Spinal cord (tissue), 10 donors: ENCODE measurements around the gene CFAP100. TPM values are rescaled to one million over a fixed set of nuclear protein-coding genes. Genes with fewer than 3 reads are reported as not detected.
A peak's percentile ranks its signal among the peaks of the same experiment; 100 is the strongest.

Experiments
- DNase-seq, 6 donors: peaks; one replicate each; pipeline versions ENCODE4 v3.0.0 to v3.0.0-alpha.2; 2013 to 2015; ENCODE audit warnings: low spot score in 6 of 6, low read depth in 4 of 6
- H3K27ac ChIP-seq: one replicate; pipeline ENCODE4 v1.5.1; 2013; ENCODE audit warnings: low read depth, low read length, control low read depth
- H3K27me3 ChIP-seq: one replicate; pipeline ENCODE4 v1.6.1; 2013; ENCODE audit warnings: low read length; ENCODE audit not compliant: control insufficient read depth, insufficient read depth
- H3K36me3 ChIP-seq: one replicate; pipeline ENCODE4 v1.6.1; 2013; ENCODE audit warnings: low read length; ENCODE audit not compliant: control insufficient read depth, insufficient read depth
- H3K4me1 ChIP-seq: one replicate; pipeline ENCODE4 v1.6.1; 2013; ENCODE audit warnings: low read length; ENCODE audit not compliant: control insufficient read depth, insufficient read depth
- H3K4me3 ChIP-seq: one replicate; pipeline ENCODE4 v1.5.1; 2013; ENCODE audit warnings: low read depth, low read length, control low read depth
- H3K9me3 ChIP-seq: one replicate; pipeline ENCODE4 v1.6.1; 2013; ENCODE audit warnings: low read length; ENCODE audit not compliant: control insufficient read depth, insufficient read depth
- WGBS: methylation state at CpG from one replicate; pipeline ENCODE4 v1.1.5; 2013; ENCODE audit warnings: missing lambda C conversion rate; ENCODE audit not compliant: insufficient coverage; 5-methylcytosine and 5-hydroxymethylcytosine counted together
- polyA plus RNA-seq, 2 donors: library from polyadenylated mRNA; unstranded; fragments of 120-200 nt; gene quantifications; one replicate each; pipeline ENCODE4 v1.2.1, GENCODE V29; 2013; ENCODE audit not compliant: insufficient read length in 2 of 2
- total RNA-seq, 2 donors: library from RNA; depleted of rRNA in 1 of 2; stranded (reverse); fragments of 120-200 nt in 1 of 2; fragments of >200 nt in 1 of 2; gene quantifications; one replicate each; pipeline versions ENCODE4 v1.2.3 to v1.2.4, GENCODE V29; 2013 to 2014
- donor health status: healthy.

The CFAP100 gene
- total and polyA plus RNA-seq, 4 donors = 2.2 to 16.6 (median 14.4) TPM

DNA sequence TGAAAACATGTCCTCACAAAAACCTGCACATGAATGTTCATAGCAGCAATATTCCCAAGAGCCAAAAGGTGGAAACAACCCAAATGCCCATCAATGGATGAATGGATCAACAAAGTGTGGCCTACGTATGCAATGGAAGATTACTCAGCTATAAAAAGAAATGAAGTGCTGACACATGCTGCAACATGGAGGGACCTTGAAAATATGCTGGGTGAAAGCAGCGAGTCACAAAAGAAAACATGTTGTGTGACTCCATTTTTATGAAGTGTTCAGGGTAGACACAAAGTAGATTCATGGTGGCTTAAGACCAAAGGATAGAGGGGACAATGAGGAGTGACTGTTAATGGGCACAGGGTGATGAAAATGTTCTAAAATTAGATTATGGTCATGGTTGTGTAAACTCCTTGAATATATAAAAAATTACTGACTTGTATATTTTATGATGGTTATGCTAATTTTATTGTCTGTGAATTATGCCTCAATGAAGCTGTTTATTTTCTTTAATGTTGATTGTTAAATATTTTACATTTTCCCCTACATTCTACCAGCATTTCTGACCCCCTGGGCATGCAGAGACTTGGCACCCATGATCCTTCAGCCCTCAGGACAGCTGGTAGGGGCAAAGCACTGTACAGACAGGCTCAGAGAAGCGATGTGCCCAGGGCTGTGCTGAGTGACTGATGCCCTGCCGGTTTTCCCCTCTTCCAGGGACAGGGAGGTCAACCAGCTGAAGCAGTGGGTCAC lies 37.8 kb downstream of the CFAP100 start:
- Histone ChIP-seq H3K9me3 (peaks cover 6% of the 10 kb centered on the region), H3K27me3 (no peaks in the 10 kb centered on the region), H3K4me3 (no peak overlapping the region), H3K27ac (no peak overlapping the region), H3K4me1 (peaks cover 7% of the 10 kb centered on the region), H3K36me3 (peaks cover 40% of the 10 kb centered on the region)
- 94% methylated on average over 4 of the region's 4 CpGs for WGBS
- no peak for DNase-seq

- H3K27me3 ChIP-seq = no peaks in the 10 kb centered on the region
- H3K4me1 ChIP-seq = peaks cover 7% of the 10 kb centered on the region
- DNase-seq = no peak
- WGBS = 88% methylated on average over 5 of the region's 6 CpGs
- no peak overlapping the region for H3K4me3 ChIP-seq
- peaks cover 45% of the 10 kb centered on the region for H3K36me3 ChIP-seq
- no peak overlapping the region for H3K27ac ChIP-seq
- peaks cover 6% of the 10 kb centered on the region for H3K9me3 ChIP-seq
Observed at GRCh38 chr3:126433105-126433430, 38.4 kb downstream of the CFAP100 start.

DNA sequence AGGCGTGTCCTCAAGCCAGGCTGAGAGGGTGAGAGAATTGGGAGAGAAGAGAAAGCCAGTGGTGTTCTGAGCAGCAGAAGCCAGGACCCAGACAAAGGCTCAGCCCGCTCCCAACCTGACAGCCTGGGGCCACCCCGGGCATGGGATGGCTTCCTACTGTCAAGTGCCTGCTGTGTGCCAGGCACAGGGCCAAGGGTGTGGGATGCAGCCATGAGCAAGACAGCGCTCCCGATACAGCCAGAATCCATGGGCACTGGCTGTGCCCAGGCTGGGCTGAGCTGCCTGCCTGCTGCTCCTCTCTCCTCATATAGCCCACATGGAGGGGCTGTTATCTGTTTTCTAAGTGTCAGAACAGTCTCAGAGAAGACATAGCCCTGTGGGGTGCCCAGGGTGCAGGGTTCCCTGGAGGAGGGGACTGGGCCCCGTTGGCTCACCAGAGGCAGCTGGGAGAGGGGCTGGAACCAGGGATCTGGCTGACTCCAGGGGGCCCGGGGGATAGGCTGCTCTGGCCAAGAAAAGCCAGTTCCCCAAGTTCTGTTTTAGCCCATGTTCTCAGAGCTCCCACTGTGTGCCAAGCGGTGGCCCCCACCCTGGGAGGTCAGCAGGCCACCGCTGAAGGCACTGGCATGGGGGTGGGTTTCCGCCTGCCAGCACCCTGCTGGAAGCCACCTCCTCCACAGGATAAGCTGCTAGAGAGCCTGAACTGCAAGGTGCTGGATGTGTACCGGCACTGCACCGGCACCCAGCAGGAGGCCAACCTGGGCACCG lies 39.0 kb downstream of the CFAP100 start:
- WGBS = 69% methylated on average over 13 of the region's 13 CpGs
- Histone ChIP-seq H3K27me3 (no peaks in the 10 kb centered on the region), H3K9me3 (peaks cover 6% of the 10 kb centered on the region), H3K36me3 (peaks cover 51% of the 10 kb centered on the region), H3K4me1 (peaks cover 7% of the 10 kb centered on the region), H3K27ac (no peak overlapping the region), H3K4me3 (no peak overlapping the region)
- peak in 2 of 6 donors; percentile 50 to 61 for DNase-seq

DNA sequence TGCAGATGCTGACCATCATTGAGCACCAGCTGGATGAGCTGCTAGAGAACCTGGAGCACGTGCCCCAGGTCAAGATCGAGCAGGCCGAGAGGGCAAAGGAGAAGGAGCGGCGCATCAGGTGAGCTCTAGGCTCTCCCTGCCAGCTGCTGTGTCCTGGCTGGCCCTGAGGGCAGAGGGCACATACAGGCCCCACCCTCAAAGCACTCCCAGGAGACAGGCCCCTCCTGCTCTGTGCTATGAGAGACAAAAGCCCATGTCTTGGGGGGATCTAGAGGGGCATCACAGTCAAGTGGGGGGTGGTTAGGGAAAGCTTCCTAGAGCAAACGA lies 39.5 kb downstream of the CFAP100 start:
- H3K27ac ChIP-seq = no peak overlapping the region
- WGBS = 100% methylated on average over 4 of the region's 6 CpGs
- H3K4me1 ChIP-seq = peaks cover 7% of the 10 kb centered on the region
- no peaks in the 10 kb centered on the region for H3K27me3 ChIP-seq
- peaks cover 6% of the 10 kb centered on the region for H3K9me3 ChIP-seq
- no peak for DNase-seq
- peaks cover 56% of the 10 kb centered on the region for H3K36me3 ChIP-seq
- no peak overlapping the region for H3K4me3 ChIP-seq

DNA sequence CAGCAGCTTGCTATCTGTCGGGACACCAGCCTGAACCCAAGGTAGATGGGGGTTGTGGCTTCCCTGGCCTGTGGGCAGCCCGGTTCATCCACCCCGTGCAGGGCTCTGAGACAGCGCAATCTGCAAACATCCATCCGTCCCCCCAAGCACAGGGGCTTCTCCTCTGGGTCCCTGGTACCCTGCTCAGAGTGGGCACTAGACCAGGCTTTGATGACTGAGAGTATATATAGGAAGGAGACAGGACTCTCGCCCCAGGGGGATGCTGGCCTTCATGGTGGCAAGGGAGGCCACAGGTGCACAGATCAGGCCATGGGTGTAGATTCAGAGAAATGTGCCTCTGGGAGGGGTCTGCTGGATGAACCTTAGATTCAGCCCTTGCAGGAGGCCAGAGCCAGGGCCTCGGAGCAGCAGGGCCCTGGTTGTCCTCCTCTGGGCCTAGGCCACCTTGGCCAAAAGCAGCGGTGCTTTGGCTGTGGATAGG lies 40.3 kb downstream of the CFAP100 start:
- H3K4me3 ChIP-seq = no peak overlapping the region
- H3K27ac ChIP-seq = no peak overlapping the region
- WGBS = 87% methylated on average over 5 of the region's 8 CpGs
- H3K4me1 ChIP-seq = peaks cover 7% of the 10 kb centered on the region
- no peaks in the 10 kb centered on the region for H3K27me3 ChIP-seq
- DNase-seq = no peak
- H3K36me3 ChIP-seq = peaks cover 64% of the 10 kb centered on the region
- peaks cover 6% of the 10 kb centered on the region for H3K9me3 ChIP-seq

- H3K36me3 ChIP-seq = peaks cover 70% of the 10 kb centered on the region
Observed at GRCh38 chr3:126435456-126436315, 41.0 kb downstream of the CFAP100 start.

DNA sequence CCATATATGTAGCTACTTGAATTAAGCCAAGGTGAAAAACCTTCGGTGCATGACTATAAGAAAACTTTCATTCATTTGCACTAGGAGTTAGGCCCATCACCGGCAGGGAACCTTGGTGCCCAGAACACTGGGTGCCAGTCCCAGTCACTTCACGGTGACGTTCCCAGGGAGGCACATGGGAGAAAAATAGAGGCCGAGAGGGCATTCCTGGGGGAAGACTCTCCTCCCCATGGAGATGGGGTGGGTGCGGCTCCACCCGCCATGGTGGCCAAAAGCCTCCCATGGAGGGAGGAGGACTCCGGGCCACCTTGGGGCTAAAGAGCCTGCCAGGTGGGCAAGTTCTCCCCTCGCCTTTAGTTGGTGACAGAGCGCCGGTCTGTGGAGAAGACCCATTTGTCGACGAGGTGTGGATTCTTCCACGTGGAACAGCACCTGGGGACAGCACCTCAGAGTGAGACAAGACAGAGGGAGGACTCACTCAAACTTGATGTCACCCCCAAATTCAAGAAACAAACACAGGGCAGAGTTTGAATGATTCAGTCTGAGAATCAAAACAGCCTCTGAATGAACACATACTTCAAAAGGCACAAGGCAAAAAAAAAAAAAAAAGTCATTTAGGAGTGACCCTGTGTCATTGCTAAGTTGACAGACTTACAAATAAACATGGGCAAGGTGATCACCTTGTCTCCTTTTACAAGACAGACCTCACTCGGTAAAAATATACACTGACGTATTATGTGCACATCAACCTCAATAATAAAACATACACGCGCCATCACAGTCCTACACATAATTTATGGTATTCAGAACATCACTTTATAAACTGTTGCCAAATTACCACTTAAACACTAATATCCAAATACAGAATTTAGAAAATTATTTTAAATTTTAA lies 42.4 kb downstream of the CFAP100 start:
- Histone ChIP-seq H3K4me1 (peaks cover 7% of the 10 kb centered on the region), H3K4me3 (no peak overlapping the region), H3K9me3 (no peaks in the 10 kb centered on the region), H3K27ac (no peak overlapping the region), H3K27me3 (no peaks in the 10 kb centered on the region), H3K36me3 (peaks cover 81% of the 10 kb centered on the region)
- DNase-seq = no peak
- 94% methylated on average over 18 of the region's 18 CpGs for WGBS

More at GRCh38 chr3:126435456-126436315, 41.0 kb downstream of the CFAP100 start:
- Histone ChIP-seq H3K4me1 (peaks cover 7% of the 10 kb centered on the region), H3K27ac (no peak overlapping the region), H3K4me3 (no peak overlapping the region), H3K9me3 (peaks cover 6% of the 10 kb centered on the region), H3K27me3 (no peaks in the 10 kb centered on the region)
- DNase-seq = no peak
- WGBS = 97% methylated on average over 9 of the region's 14 CpGs

DNA sequence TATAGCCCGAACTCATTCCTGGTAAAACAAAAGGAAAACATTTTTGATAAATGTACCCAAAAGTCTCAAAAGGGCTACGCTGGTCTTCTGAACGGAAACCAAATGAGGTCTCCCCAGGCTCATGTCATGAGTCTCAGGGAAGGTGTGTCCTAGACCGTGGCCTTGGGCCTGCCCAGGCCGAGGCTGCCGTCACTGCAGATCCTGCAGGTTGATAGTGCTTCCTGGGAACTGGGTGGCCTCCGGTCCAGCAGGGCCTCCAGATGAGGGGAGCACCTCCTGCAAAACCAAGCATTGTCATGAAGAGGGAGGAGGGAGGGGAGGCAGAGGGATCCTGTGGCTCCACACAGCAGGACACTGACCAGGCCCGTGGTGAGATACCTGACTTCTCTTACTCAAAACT lies 43.5 kb downstream of the CFAP100 start:
- WGBS = 93% methylated on average over 7 of the region's 8 CpGs
- Histone ChIP-seq H3K4me3 (no peak overlapping the region), H3K9me3 (no peaks in the 10 kb centered on the region), H3K27ac (no peak overlapping the region), H3K27me3 (no peaks in the 10 kb centered on the region), H3K36me3 (peaks cover 79% of the 10 kb centered on the region), H3K4me1 (peaks cover 7% of the 10 kb centered on the region)
- no peak for DNase-seq

DNA sequence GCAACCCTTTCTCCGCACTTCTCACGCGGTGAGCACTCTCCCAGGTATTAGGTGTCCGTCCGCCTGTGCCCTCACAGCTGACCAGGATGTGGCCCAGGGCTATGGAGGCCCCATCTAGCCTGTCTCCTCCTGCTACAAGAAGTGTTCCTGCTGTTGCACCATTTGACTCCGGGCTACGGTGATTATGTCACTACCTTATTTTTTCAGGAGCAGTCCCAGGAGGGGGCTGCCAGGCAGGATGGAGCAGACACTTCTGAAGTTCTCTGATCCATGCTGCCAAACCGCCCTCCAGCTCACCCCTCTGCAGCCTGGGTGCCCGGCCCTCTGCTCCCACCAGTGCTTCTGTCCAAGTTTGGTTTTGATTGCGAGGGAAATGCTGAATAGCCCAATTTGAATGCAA lies 44.0 kb downstream of the CFAP100 start:
- H3K27me3 ChIP-seq = no peaks in the 10 kb centered on the region
- no peak overlapping the region for H3K27ac ChIP-seq
- peaks cover 3% of the 10 kb centered on the region for H3K4me1 ChIP-seq
- WGBS = 92% methylated on average over 7 of the region's 10 CpGs
- H3K4me3 ChIP-seq = no peak overlapping the region
- no peaks in the 10 kb centered on the region for H3K9me3 ChIP-seq
- no peak for DNase-seq
- H3K36me3 ChIP-seq = peaks cover 75% of the 10 kb centered on the region
